HepG2 (cell line): ENCODE data around the gene AGPAT3. TPM values are rescaled to one million over a fixed set of nuclear protein-coding genes. Genes with fewer than 3 reads are reported as not detected.
A peak's percentile ranks its signal among the peaks of the same experiment; 100 is the strongest.

Source experiments
- ATAC-seq: fragments of 200-7000 bp; cut with Tn5 transposase; 3 replicates; pipeline ENCODE4 v1.9.1; 2020; ENCODE audit warnings: mild to moderate bottlenecking, moderate library complexity
- BruUV-seq: library from RNA; stranded (reverse); fragments of 400-500 nt; replicated peaks from 2 replicates; lab custom pipeline; 2021; lab: Mats Ljungman, UMichigan
- CTCF ChIA-PET: fragments of 300-600 bp; formaldehyde crosslinking; extraction: SDS; loops from one replicate; lab custom pipeline; 2021; ENCODE audit warnings: low total read pairs, inconsistent platforms, low intra/inter-chr PET ratio; lab: Yijun Ruan, JAX
- POLR2A ChIA-PET: fragments of 350-600 bp; sonication (Branson Sonifier 250); formaldehyde crosslinking; loops from one replicate; lab custom pipeline; 2020; ENCODE audit warnings: antibody characterized with exemption, inconsistent platforms; lab: Yijun Ruan, JAX
- DNase-seq: peaks from one replicate; pipeline ENCODE4 v3.0.0-alpha.2; 2015; ENCODE audit warnings: low spot score
- FAIRE-seq: peaks from 3 replicates; lab custom pipeline; 2011; peaks lifted over from hg19 to GRCh38; lab: Jason Lieb, UNC
- H2AFZ ChIP-seq: one replicate; pipeline ENCODE4 v1.6.1; 2011; ENCODE audit warnings: low read length, inconsistent platforms
- H3K27ac ChIP-seq: fragments of 300-600 bp; 3 replicates; pipeline ENCODE4 v1.8.0; 2011; ENCODE audit warnings: mixed run types, mild to moderate bottlenecking, mixed read lengths, low read length, inconsistent platforms; ENCODE audit not compliant: insufficient read depth; ENCODE audit errors: extremely low read length
- H3K27me3 ChIP-seq, 2 experiments: fragments of 200-600 bp in 1 of 2; 2 replicates in 1 of 2; 3 replicates in 1 of 2; pipeline versions ENCODE4 v1.6.0 to v1.8.0; 2011; ENCODE audit warnings: low read length in 2 of 2, mild to moderate bottlenecking in 2 of 2, moderate library complexity in 2 of 2, inconsistent platforms in 1 of 2; ENCODE audit not compliant: insufficient read depth in 2 of 2, control insufficient read depth in 1 of 2
- H3K36me3 ChIP-seq, 2 experiments: fragments of 200-600 bp in 1 of 2; replicated peaks in 1 of 2; 2 replicates in 1 of 2; 3 replicates in 1 of 2; pipeline versions ENCODE4 v1.5.1 to v1.8.0; 2011; ENCODE audit warnings: low read length in 2 of 2, inconsistent platforms in 1 of 2; ENCODE audit not compliant: insufficient read depth in 2 of 2, control insufficient read depth in 1 of 2
- H3K4me1 ChIP-seq: 2 replicates; pipeline ENCODE4 v1.5.1; 2012; ENCODE audit warnings: low read length, inconsistent platforms; ENCODE audit not compliant: insufficient read depth
- H3K4me2 ChIP-seq: 2 replicates; pipeline ENCODE4 v1.6.0; 2011; ENCODE audit warnings: low read depth, low read length, inconsistent platforms
- H3K4me3 ChIP-seq, 3 experiments: fragments of 200-600 bp in 1 of 3; sonication (generic), shearing (Covaris generic) in 1 of 3; replicated peaks in 1 of 3; 2 replicates each; pipeline ENCODE4 v1.5.1; 2011 to 2016; ENCODE audit warnings: low read length in 3 of 3, inconsistent platforms in 2 of 3, low read depth in 2 of 3, mild to moderate bottlenecking in 2 of 3, control low read depth in 1 of 3, mixed read lengths in 1 of 3; ENCODE audit not compliant: insufficient read depth in 1 of 3
- H3K79me2 ChIP-seq: one replicate; pipeline ENCODE4 v1.6.1; 2011; ENCODE audit warnings: low read length, inconsistent platforms; ENCODE audit not compliant: insufficient read depth
- H3K9ac ChIP-seq: 2 replicates; pipeline ENCODE4 v1.6.0; 2011; ENCODE audit warnings: mild to moderate bottlenecking, low read depth, low read length, inconsistent platforms; ENCODE audit not compliant: insufficient read depth
- H3K9me3 ChIP-seq: 2 replicates; pipeline ENCODE4 v1.5.1; 2012; ENCODE audit warnings: mild to moderate bottlenecking, low read length
- H4K20me1 ChIP-seq: 2 replicates; pipeline ENCODE4 v1.6.0; 2011; ENCODE audit warnings: inconsistent platforms, mild to moderate bottlenecking, low read length, moderate library complexity; ENCODE audit not compliant: insufficient read depth
- GTF2F1 ChIP-seq: fragments of 150-350 bp; IDR thresholded peaks from 2 replicates; pipeline ENCODE4 v1.6.1; 2014; ENCODE audit warnings: low read length
- IKZF1 ChIP-seq: fragments of 450-650 bp; IDR thresholded peaks from 2 replicates; pipeline ENCODE4 v1.7.1; 2016
- KDM3A ChIP-seq: IDR thresholded peaks from 2 replicates; pipeline ENCODE4 v1.6.1; 2018; ENCODE audit warnings: low read depth, missing compliant biosample characterization
- MTA3 ChIP-seq: sonication (generic); formaldehyde crosslinking; IDR thresholded peaks from 2 replicates; pipeline ENCODE4 v1.4.0; 2020; ENCODE audit warnings: missing genetic modification reagents
- ONECUT2 ChIP-seq: sonication (generic); formaldehyde crosslinking; IDR thresholded peaks from 2 replicates; pipeline ENCODE4 v1.4.0; 2020; ENCODE audit warnings: missing genetic modification reagents
- PTBP1 ChIP-seq: fragments of 200-400 bp; formaldehyde crosslinking; IDR thresholded peaks from 2 replicates; pipeline ENCODE4 v1.6.1; 2018; ENCODE audit warnings: low read length, low read depth; ENCODE audit not compliant: poor library complexity, severe bottlenecking
- RXRA ChIP-seq: sonication (generic); formaldehyde crosslinking; IDR thresholded peaks from 2 replicates; pipeline ENCODE4 v1.5.1; 2020; ENCODE audit warnings: missing genetic modification reagents
- TBX3 ChIP-seq: fragments of 450-650 bp; IDR thresholded peaks from 2 replicates; pipeline ENCODE4 v1.6.1; 2017; ENCODE audit warnings: antibody characterized with exemption, mild to moderate bottlenecking, inconsistent platforms, borderline replicate concordance
- ZNF264 ChIP-seq: sonication (generic); formaldehyde crosslinking; IDR thresholded peaks from 2 replicates; pipeline ENCODE4 v1.4.0; 2020; ENCODE audit warnings: missing genetic modification reagents
- ZNF674 ChIP-seq: sonication (generic); formaldehyde crosslinking; IDR thresholded peaks from 2 replicates; pipeline ENCODE4 v1.5.0; 2020; ENCODE audit warnings: low read depth, mild to moderate bottlenecking, missing genetic modification reagents
- WGBS: methylation state at CpG from one replicate; pipeline ENCODE4 v1.1.6; 2017; ENCODE audit warnings: low lambda C conversion rate; 5-methylcytosine and 5-hydroxymethylcytosine counted together
- in situ Hi-C: cut with HindIII; loops from 2 replicates; pipeline ENCODE4 v1.10.0; 2017; ENCODE audit warnings: low pct_unique_long_range_greater_than_20kb; ENCODE audit not compliant: extremely low pct_ligation_motif_present
- intact Hi-C: fragments of 100-400 bp; cut with micrococcal nuclease; formaldehyde crosslinking; loops from one replicate; pipeline ENCODE4 v1.10.0; 2022; ENCODE audit not compliant: unreplicated experiment
- polyA plus RNA-seq, 8 experiments: library from polyadenylated mRNA; depleted of rRNA in 3 of 8; stranded (reverse) in 7 of 8; unstranded in 1 of 8; fragments of >200 nt; fragmentation: Illumina TruSeq in 4 of 8; extraction: Trizol in 4 of 8; gene quantifications; 2 replicates each; pipeline versions ENCODE4 v1.2.1 to v1.2.3, GENCODE V29; 2011 to 2016; ENCODE audit warnings: low read depth in 4 of 8, missing spikeins in 1 of 8, mixed read lengths in 1 of 8; ENCODE audit not compliant: insufficient read depth in 1 of 8
- total RNA-seq, 5 experiments: library from RNA; depleted of rRNA; stranded (reverse); fragments of >200 nt; fragmentation: Illumina TruSeq; extraction: Trizol; gene quantifications; 2 replicates each; pipeline ENCODE4 v1.2.3, GENCODE V29; 2016; ENCODE audit warnings: low read depth in 1 of 5

Gene AGPAT3
- total and polyA plus RNA-seq, 2 of the 13 experiments (the other 11 are each of a cell fraction or from before 2014, with no cell fraction given): 32.2 to 54.4 TPM

- intact Hi-C loops: no loop called here
- H2AFZ ChIP-seq: no peak overlapping the region
- H3K36me3 ChIP-seq: peaks cover 0 to 12% of the 10 kb centered on the region in 2 experiments; a peak in 4 of 5 replicates
- BruUV-seq: no TSS peak
- peaks cover 31% of the 10 kb centered on the region for H3K4me1 ChIP-seq
- WGBS: 96% methylated on average over 8 of the region's 8 CpGs
- H3K4me2 ChIP-seq: no peak overlapping the region
- in situ Hi-C loops: loop anchor here (5.0 kb wide), 1 partner anchor 40 kb away; no protein-coding TSS in a partner anchor
- H4K20me1 ChIP-seq: peaks cover 9% of the 10 kb centered on the region
- no peak overlapping the region for H3K4me3 ChIP-seq
- ATAC-seq: no peak
- H3K9me3 ChIP-seq: no peaks in the 10 kb centered on the region
- POLR2A ChIA-PET: no interaction called here
- no peak overlapping the region for H3K27ac ChIP-seq
- TF ChIP-seq ZNF674 (CRISPR knock-in tag): no peak
- no peak for TF ChIP-seq ONECUT2
- TF ChIP-seq GTF2F1: no peak
- TF ChIP-seq ZNF264 (CRISPR knock-in tag): peak; percentile 91
- no peak for TF ChIP-seq MTA3 (CRISPR knock-in tag)
- no peak for TF ChIP-seq TBX3
- no peak for TF ChIP-seq PTBP1
- TF ChIP-seq KDM3A (CRISPR knock-in tag): no peak
- DNase-seq: no peak
- no peak for FAIRE-seq
- CTCF ChIA-PET: no interaction called here
- no peak overlapping the region for H3K9ac ChIP-seq
- H3K79me2 ChIP-seq: peaks cover 82% of the 10 kb centered on the region
- H3K27me3 ChIP-seq: no peaks in the 10 kb centered on the region
These were observed 162.7 kb downstream of the AGPAT3 start for GRCh38 chr21:44027607-44028286.

- Histone ChIP-seq H3K27ac (no peak overlapping the region), H2AFZ (no peak overlapping the region), H3K4me3 (no peak overlapping the region), H3K27me3 (no peaks in the 10 kb centered on the region), H3K4me1 (peaks cover 31% of the 10 kb centered on the region), H3K4me2 (no peak overlapping the region), H4K20me1 (peaks cover 9% of the 10 kb centered on the region), H3K9me3 (no peaks in the 10 kb centered on the region), H3K9ac (no peak overlapping the region), H3K79me2 (peaks cover 80% of the 10 kb centered on the region), H3K36me3 (peaks cover 0 to 17% of the 10 kb centered on the region in 2 experiments; a peak in 4 of 5 replicates)
- in situ Hi-C loops (loop anchor here (5.0 kb wide), 1 partner anchor 39 kb away; no protein-coding TSS in a partner anchor), intact Hi-C loops (no loop called here)
- no peak for TF ChIP-seq RXRA (CRISPR knock-in tag)
- no peak for TF ChIP-seq IKZF1
- FAIRE-seq (no peak), ATAC-seq (no peak), DNase-seq (no peak)
- CTCF ChIA-PET: no interaction called here
- WGBS: 84% methylated on average over 4 of the region's 6 CpGs
- BruUV-seq: no TSS peak
- POLR2A ChIA-PET: no interaction called here
These were observed 163.2 kb downstream of the AGPAT3 start for GRCh38 chr21:44028287-44028659.
